MCF 10A (cell line): Measurements from ENCODE around the gene CEP170B. TPM values are rescaled to one million over a fixed set of nuclear protein-coding genes. Genes with fewer than 3 reads are reported as not detected.
A peak's percentile ranks its signal among the peaks of the same experiment; 100 is the strongest.

Experiments
- Bru-seq: library from RNA; stranded (reverse); fragments of 400-500 nt; gene quantifications from one replicate; lab custom pipeline; 2021; lab: Mats Ljungman, UMichigan
- BruChase-seq, 2 experiments: library from RNA; stranded (reverse); fragments of 400-500 nt; gene quantifications; one replicate each; lab custom pipeline; 2021; lab: Mats Ljungman, UMichigan
- BruUV-seq: library from RNA; stranded (reverse); fragments of 400-500 nt; replicated peaks from 2 replicates; lab custom pipeline; 2021; lab: Mats Ljungman, UMichigan
- CTCF ChIA-PET: fragments of 300-600 bp; sonication (Branson Sonifier 250); formaldehyde crosslinking; extraction: SDS; loops from one replicate; lab custom pipeline; 2021; ENCODE audit warnings: antibody characterized with exemption, inconsistent platforms; lab: Yijun Ruan, JAX
- POLR2A ChIA-PET: fragments of 300-600, 350-650 bp; sonication (Branson Sonifier 250); formaldehyde crosslinking; extraction: SDS; loops from one replicate; lab custom pipeline; 2020; ENCODE audit warnings: antibody characterized with exemption, inconsistent platforms; lab: Yijun Ruan, JAX
- DNase-seq: peaks from one replicate; pipeline ENCODE4 v3.0.0-alpha.2; 2018; ENCODE audit not compliant: unreplicated experiment
- H3K27ac Mint-ChIP-seq: one replicate; pipeline ENCODE4 v1.8.0; 2022; ENCODE audit warnings: mild to moderate bottlenecking, low read depth, mixed read lengths; ENCODE audit not compliant: unreplicated experiment
- H3K27me3 Mint-ChIP-seq: one replicate; pipeline ENCODE4 v1.8.0; 2022; ENCODE audit warnings: mixed read lengths; ENCODE audit not compliant: insufficient read depth, unreplicated experiment
- H3K36me3 Mint-ChIP-seq: one replicate; pipeline ENCODE4 v1.8.0; 2022; ENCODE audit warnings: mild to moderate bottlenecking, moderate library complexity, mixed read lengths; ENCODE audit not compliant: insufficient read depth, unreplicated experiment
- H3K4me1 Mint-ChIP-seq: one replicate; pipeline ENCODE4 v1.8.0; 2022; ENCODE audit warnings: mixed read lengths; ENCODE audit not compliant: insufficient read depth, unreplicated experiment
- H3K4me3 Mint-ChIP-seq: one replicate; pipeline ENCODE4 v1.8.0; 2022; ENCODE audit warnings: mild to moderate bottlenecking, moderate library complexity, mixed read lengths; ENCODE audit not compliant: unreplicated experiment
- H3K9me3 Mint-ChIP-seq: one replicate; pipeline ENCODE4 v1.8.0; 2022; ENCODE audit warnings: mixed read lengths; ENCODE audit not compliant: unreplicated experiment
- CTCF ChIP-seq: fragments of 200-600 bp; IDR thresholded peaks from one replicate; pipeline ENCODE4 v1.8.0; 2022; ENCODE audit warnings: antibody characterized with exemption, mild to moderate bottlenecking; ENCODE audit not compliant: unreplicated experiment
- intact Hi-C: fragments of 100-400 bp; cut with micrococcal nuclease; formaldehyde crosslinking; loops from 2 replicates; pipeline ENCODE4 v1.14.1; 2022
- long read RNA-seq: library from polyadenylated mRNA; stranded (forward); transcript quantifications from one replicate; pipeline ENCODE4 v2.0.0, GENCODE V29; 2022
- total RNA-seq: library from RNA; stranded (reverse); gene quantifications from 2 replicates; pipeline ENCODE4 v1.2.3, GENCODE V29; 2022

The CEP170B gene
- total RNA-seq (61.8 and 77.4 TPM in 2 replicates), Bru-seq, nascent RNA (percentile 55 among the genes with signal in this experiment), BruChase-seq, experiment 1, labeled RNA remaining after a 6-hour chase (percentile 82 among the genes with signal in this experiment), BruChase-seq, experiment 2, labeled RNA remaining after a 2-hour chase (percentile 68 among the genes with signal in this experiment)
- long read RNA-seq, partial matches to known transcripts = 64 of 76 reads
- long read RNA-seq, other reads (novel, unspliced or antisense) = 12 of 76 reads

DNA sequence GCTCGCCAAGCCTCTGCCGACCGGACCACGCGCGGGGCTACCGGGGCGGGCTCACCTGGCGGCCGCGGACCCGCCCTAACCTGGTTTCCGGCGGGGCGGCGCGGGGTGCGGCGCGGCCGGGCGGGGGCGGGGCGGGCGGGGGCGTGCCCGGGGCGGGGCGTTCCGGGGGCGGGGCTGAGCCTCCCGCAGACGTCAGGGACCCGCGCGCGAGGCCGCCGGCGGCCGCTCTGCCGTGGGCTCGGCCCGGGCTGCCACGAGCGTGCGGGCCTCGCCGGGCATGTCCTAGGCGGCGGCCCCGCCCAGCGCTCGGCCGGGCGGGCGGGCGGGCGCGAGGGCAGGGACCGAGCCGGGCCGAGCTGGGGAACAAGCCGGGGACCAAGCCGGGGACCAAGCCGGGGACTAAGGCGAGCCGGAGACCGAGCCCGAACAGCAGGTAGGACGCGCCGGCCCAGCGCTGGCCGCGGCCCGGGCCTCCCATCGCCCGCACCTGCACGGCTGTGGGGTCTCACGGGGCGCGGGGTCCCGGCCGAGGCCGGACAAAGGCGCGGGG, at the start of gene CEP170B:
TSS of gene CEP170B (plus strand) at position 188 of the 550 bp plus-strand sequence. CDS start 3,183 bp downstream, outside the sequence.
- Mint-ChIP-seq H3K4me3 (peak within 1 kb of the TSS; percentile 89), H3K36me3 (peaks cover 6% of the 10 kb centered on the region), H3K9me3 (no peaks in the 10 kb centered on the region), H3K27ac (peak within 1 kb of the TSS; percentile 90), H3K4me1 (peaks cover 15% of the 10 kb centered on the region), H3K27me3 (no peaks in the 10 kb centered on the region)
- ChIA-PET CTCF (interaction anchor here (1.5 kb wide), 1 partner anchor 39 kb away, joined by 7 read pairs; no protein-coding TSS in a partner anchor), POLR2A (interaction anchor here (0.9 to 3.3 kb wide), 11 partner anchors 12 to 436 kb away, joined by 3 to 18 read pairs (median 7); partner anchors contain the start of genes AKT1, CDCA4 and ZBTB42)
- peak; percentile 35 for DNase-seq
- no TSS peak for BruUV-seq
- intact Hi-C loops = no loop called here
- TF ChIP-seq CTCF = no peak

DNA sequence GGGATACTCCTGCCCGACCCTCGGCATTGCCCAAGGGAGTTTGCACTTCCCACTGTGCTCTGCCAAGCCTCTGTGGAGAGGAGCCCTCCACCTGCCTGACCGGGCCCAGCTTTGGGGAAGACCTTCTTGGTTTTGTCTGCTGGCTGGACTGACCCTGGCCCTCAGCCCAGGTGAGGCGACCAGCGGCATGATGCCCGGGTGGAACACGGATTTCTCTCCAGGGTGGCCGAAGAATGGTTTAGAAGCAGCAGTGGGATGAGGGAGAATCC, 48.5 kb upstream of the CEP170B start:
- Mint-ChIP-seq H3K4me3 (peak overlapping the region; percentile 93), H3K9me3 (no peaks in the 10 kb centered on the region), H3K27me3 (no peaks in the 10 kb centered on the region), H3K4me1 (peaks cover 10% of the 10 kb centered on the region), H3K36me3 (peaks cover 16% of the 10 kb centered on the region), H3K27ac (peak overlapping the region; percentile 84)
- no peak for DNase-seq
- intact Hi-C loops = no loop called here
- no peak for TF ChIP-seq CTCF
- ChIA-PET POLR2A (no interaction called here), CTCF (interaction anchor here (0.7 to 1.0 kb wide), 2 partner anchors 24 to 46 kb away, joined by 3 to 4 read pairs; no protein-coding TSS in a partner anchor)
- no TSS peak for BruUV-seq

DNA sequence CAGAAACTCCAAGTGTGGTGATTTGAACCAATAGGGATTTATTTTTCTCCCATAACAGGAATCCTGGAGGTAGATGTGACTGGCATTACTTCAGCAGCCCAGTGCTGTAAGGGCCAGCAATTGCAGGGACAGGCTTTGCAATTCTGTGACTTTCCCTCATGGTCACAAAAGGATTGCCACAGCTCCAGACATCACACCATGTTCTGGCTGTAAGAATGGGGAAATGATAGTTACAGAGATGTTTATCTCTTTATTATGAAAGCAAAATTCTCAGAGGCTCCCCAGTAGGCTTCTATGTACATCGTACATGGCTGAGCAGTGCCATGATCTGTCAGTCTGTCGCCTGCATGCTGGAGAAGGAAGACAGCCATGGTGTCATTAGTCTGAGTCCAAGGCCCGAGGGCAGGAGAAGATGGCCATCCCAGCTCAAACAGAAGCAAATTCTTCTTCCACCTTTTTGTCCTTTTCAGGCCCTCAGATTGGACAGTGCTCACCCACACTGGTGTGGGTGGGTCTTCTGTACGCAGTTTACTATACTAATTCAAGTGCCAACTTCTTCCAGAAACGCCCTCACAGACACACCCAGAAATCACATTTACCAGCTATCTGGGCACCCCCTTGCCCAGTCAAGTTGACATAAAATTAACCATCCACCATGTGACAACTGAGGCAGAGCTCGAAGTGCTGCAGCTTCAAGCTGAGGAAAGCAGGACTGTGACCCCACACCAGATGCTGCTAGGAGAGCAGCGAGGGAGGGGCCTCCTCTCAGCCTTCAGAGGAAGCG, 46.9 kb upstream of the CEP170B start:
- Mint-ChIP-seq H3K27ac (no peak overlapping the region), H3K4me1 (peaks cover 10% of the 10 kb centered on the region), H3K27me3 (no peaks in the 10 kb centered on the region), H3K4me3 (peak overlapping the region; percentile 93), H3K9me3 (no peaks in the 10 kb centered on the region), H3K36me3 (peaks cover 5% of the 10 kb centered on the region)
- CTCF ChIA-PET = interaction anchor here (0.9 to 1.7 kb wide), 3 partner anchors 49 to 52 kb away, joined by 3 to 7 read pairs (median 7); no protein-coding TSS in a partner anchor
- TF ChIP-seq CTCF = no peak
- POLR2A ChIA-PET = interaction anchor here (0.7 to 1.2 kb wide), 4 partner anchors 17 to 65 kb away, joined by 3 to 5 read pairs (median 4); partner anchors contain the start of genes AKT1, SIVA1 and ZBTB42
- DNase-seq = no peak
- intact Hi-C loops = no loop called here
- no TSS peak for BruUV-seq
